ENCODE measurements around the gene UFM1.
"Not testable (repeated sequence)": the region's sequence is repeated elsewhere in the genome, so short reads cannot be mapped to it uniquely, and the experiment has no call there.

Gene UFM1

GRCh38 chr13:38349390-38350113 is at the start of gene UFM1:
Gene UFM1 (plus strand): TSS chr13:38349851. CDS start chr13:38349920, 69 bp downstream.
- DNase-seq: peak; percentile 65

GRCh38 chr13:38301236-38301635 is 48.4 kb upstream of the UFM1 start:
- DNase-seq: no peak

GRCh38 chr13:38303816-38304320 is 45.8 kb upstream of the UFM1 start:
- no peak for DNase-seq

GRCh38 chr13:38308736-38309135 is 40.9 kb upstream of the UFM1 start:
- no peak for DNase-seq

DNA sequence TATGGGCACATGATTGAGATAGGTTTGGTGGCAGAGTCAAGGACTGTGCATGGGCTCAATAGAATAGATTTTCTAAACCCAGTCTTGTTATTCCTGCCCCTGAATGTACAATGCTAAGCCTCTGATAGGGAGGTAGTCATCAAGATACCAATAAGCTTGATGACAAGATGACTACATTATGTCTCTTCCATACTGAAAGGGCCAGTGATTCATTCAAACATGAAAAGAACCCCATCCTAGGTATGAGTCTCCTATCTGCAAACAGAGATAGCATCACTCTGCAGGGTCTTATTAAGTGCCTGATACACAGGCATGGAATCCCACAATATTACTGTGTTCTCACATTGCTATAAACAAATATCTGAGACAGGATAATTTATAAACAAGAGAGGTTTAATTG is 40.3 kb upstream of the UFM1 start:
- no peak for DNase-seq

DNA sequence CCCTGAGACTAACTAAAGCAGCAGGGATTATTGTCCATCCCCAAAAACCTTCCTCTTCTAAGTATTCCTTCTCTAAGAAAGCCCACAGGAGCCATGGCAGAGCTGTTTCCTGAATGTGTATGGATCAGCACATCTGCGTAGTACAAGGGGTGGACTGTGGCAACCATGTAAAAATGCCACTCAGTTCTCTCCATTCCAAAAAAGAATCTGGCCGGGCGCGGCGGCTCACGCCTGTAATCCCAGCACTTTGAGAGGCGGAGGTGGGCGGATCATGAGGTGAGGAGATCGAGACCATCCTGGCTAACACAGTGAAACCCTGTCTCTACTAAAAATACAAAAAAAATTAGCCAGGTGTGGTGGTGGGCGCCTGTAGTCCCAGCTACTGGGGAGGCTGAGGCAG is 38.5 kb upstream of the UFM1 start:
- DNase-seq: not testable (repeated sequence)

- no peak for DNase-seq
Observed at GRCh38 chr13:38316129-38316528, 33.5 kb upstream of the UFM1 start.

GRCh38 chr13:38321654-38322053 is 28.0 kb upstream of the UFM1 start:
- no peak for DNase-seq

- no peak for DNase-seq
Observed at GRCh38 chr13:38325426-38325825, 24.2 kb upstream of the UFM1 start.

- no peak for DNase-seq
Observed at GRCh38 chr13:38328699-38329098, 21.0 kb upstream of the UFM1 start.

DNA sequence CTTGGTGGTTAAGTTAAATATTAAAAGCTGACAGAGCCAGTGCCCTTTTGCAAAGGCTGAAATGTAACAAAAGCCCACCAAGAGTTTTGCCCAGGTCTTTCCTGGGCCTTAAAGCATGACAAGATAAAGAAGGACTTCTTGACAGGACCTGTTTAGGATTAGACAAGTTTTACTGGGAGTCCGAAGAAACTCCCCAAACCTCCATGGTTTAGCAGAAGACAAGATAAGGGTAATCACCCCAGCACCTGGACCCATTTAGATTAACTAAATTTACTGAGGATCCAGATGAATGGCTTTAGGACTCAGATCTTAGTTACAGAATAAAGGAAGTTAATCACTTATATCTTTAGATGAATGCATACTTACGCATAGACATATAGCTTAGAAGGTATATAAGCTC is 14.8 kb upstream of the UFM1 start:
- no peak for DNase-seq

DNA sequence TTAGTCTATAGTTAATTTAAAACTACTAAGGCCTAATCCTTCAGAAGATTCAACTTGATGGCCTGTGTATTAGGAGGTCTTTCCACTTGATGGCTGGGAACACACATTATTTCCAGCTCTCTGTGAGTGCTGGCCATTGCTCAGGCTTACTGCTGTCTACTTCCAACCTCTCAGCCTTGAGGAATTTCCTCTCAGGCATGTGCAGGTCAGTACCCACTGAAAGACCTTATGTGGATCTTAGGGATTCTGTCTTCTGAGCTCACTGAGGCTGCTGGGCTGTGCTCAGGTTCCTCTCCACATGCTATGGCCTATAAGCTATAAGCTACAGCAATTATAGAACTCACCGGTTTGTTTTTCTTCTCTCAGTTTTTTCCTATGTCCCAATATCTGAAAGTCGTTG is 11.6 kb upstream of the UFM1 start:
- DNase-seq: no peak

GRCh38 chr13:38340624-38341023 is 9.0 kb upstream of the UFM1 start:
- no peak for DNase-seq

GRCh38 chr13:38341149-38341692 is 8.4 kb upstream of the UFM1 start:
- DNase-seq: no peak

- DNase-seq: no peak
Observed at GRCh38 chr13:38346764-38347163, 2.9 kb upstream of the UFM1 start.

DNA sequence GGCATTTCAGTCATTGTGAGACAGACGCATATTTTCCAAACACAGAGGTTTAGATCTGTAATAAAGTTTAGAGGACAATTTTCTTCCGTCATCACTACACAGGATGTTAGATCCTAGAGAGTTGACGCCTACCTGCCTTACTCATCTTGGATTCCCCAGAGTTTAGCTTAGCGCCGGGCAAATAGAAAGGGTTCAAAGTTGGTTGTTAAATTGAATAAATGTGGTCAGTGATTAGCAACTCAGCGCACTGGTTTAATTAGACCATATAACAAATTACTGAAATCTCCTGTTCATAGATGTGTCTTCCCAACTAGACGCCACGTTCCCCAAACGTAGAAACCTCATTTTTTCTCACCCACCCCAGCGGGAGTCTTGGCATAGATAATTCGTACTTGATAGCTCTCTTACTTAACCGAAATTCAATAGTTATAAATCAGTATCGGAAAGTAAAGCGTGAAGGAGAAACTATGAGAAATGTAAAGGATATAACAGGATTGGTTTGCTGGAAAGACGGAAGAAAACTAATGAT is 726 bp upstream of the UFM1 start:
- no peak for DNase-seq

GRCh38 chr13:38350114-38350617 is 515 bp downstream of the UFM1 start:
- DNase-seq: no peak

GRCh38 chr13:38355595-38356119 is 6.0 kb downstream of the UFM1 start:
- no peak for DNase-seq

DNA sequence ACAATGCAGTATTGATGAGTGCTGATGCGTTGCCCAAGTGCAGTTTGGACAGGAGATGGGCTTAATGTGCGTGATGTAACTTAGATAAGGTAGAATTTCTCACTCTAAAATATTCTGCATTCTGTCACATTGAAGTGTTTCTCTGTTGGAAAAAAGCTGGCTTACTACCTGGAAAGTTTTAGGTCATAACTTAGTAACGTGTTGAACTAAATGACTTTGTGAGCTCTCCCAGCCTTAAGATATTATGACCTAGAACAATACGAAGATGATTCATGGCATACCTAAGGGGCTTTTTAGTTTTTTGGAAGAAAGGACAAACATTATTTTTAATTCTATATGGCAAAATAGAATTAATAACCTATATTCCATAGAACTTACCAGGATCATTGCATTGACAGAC is 9.0 kb downstream of the UFM1 start:
- no peak for DNase-seq

DNA sequence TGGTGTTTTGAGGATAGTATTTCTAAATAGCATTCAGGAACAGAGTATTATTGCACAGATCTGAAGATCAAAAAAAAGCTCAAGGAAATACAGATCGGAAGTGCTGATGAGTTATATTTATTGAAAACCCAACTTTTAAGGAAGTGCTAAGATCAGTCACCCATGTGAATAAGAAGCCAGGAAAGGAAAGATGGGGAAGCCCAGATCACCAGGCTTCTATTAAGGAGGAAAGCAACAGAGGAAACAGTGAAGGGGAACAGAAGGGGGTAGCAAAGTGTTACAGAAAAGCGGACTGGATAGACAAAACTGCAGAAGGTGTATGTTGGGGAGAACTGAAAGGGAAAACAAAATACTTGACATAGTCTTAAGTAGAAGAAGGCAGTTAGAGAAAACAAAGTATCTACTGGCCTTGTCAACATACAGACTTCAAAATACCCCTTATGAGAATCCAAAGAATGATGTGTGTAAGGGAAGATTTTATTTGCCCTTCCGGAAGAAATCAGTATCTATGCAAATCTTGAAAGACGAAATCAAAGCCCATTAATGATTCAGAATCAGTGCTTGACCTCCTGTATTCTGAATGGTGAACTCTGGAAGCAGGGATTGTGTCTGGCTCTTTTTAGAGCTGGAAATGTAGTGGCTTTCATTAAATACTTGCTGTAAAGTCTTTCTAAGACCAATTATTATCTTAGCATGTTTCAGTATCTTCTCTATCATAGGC is 12.1 kb downstream of the UFM1 start:
- DNase-seq: no peak

- no peak for DNase-seq
Observed at GRCh38 chr13:38363219-38363618, 13.6 kb downstream of the UFM1 start.

DNA sequence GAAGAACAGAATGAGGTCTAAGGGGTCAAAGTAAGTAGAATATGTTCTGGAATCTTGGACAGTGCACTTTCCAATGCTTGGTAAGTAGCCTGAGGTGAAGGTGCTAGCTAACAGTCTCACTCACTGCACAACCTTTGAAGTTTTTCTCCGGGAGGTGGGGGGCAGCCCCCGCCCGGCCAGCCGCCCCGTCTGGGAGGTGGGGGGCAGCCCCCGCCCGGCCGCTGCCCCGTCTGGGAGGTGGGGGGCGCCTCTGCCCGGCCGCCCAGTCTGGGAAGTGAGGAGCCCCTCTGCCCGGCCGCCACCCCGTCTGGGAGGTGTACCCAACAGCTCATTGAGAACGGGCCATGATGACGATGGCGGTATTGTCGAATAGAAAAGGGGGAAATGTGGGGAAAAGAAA is 14.1 kb downstream of the UFM1 start:
- DNase-seq: not testable (repeated sequence)

- no peak for DNase-seq
Observed at GRCh38 chr13:38365661-38366060, 16.0 kb downstream of the UFM1 start.
